Measurements from ENCODE around the gene OPCML. TPM values are rescaled to one million over a fixed set of nuclear protein-coding genes. Genes with fewer than 3 reads are reported as not detected.

OPCML gene
- total RNA-seq, 1 experiment from 2014 or later, result not detected

DNA sequence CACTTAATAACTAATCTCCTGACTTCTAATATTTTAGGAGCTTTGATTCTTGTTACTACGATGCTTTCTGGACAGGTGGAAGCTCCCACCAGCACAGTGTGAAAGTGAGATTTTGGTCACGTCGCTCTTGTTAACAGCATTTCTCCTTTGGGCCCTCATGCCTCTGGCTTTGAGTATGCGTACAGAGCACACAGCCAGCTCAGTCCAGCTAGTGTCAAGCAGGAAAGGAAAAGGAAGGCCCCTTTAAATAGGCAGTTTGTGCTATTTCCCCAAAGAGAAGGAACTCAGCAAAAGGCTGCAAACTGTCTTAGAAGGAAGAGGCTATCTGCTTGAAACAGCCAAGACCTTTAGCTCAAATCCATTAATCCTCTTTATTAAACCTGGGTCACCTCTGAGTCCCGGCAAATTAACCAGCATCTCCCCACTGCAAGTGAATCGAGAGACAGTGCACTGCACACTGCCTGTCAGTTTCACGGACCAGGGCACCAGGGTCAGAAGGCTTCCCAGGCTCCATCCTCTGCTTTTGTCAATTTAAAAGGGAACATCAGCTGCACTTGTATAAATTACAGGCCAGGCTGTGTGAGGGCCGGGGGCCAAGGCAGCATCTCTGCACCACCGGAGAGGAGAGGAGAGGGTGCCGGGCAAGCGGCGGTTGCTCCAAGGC lies 34.7 kb downstream of the OPCML start:
- peaks cover 55% of the 10 kb centered on the region for H3K27me3 ChIP-seq (ENCODE audit: insufficient read depth, low read depth)
- no peaks in the 10 kb centered on the region for H3K79me2 ChIP-seq (ENCODE audit: low read depth)
- BruUV-seq (replicated peaks), result no TSS peak
- no peak for DNase-seq
- H4K20me1 ChIP-seq (ENCODE audit: insufficient read depth), result no peaks in the 10 kb centered on the region
- CTCF ChIA-PET, result no interaction called here
- no peaks in the 10 kb centered on the region for H3K9me2 ChIP-seq (ENCODE audit: insufficient read depth)
- no peak overlapping the region for H2AFZ ChIP-seq
- POLR2A ChIA-PET (ENCODE audit: unreplicated experiment), result no interaction called here
- no peak overlapping the region for H3K4me2 ChIP-seq
- no peaks in the 10 kb centered on the region for H3K9me3 ChIP-seq (ENCODE audit: insufficient read depth, low read depth)
- no peak overlapping the region for H3K4me3 ChIP-seq
- H3F3A ChIP-seq (ENCODE audit: insufficient read depth, low read depth), result no peaks in the 10 kb centered on the region
- no peaks in the 10 kb centered on the region for H3K36me3 ChIP-seq (ENCODE audit: low read depth)
- no peak overlapping the region for H3K27ac ChIP-seq
- TF ChIP-seq, protein P1, sequence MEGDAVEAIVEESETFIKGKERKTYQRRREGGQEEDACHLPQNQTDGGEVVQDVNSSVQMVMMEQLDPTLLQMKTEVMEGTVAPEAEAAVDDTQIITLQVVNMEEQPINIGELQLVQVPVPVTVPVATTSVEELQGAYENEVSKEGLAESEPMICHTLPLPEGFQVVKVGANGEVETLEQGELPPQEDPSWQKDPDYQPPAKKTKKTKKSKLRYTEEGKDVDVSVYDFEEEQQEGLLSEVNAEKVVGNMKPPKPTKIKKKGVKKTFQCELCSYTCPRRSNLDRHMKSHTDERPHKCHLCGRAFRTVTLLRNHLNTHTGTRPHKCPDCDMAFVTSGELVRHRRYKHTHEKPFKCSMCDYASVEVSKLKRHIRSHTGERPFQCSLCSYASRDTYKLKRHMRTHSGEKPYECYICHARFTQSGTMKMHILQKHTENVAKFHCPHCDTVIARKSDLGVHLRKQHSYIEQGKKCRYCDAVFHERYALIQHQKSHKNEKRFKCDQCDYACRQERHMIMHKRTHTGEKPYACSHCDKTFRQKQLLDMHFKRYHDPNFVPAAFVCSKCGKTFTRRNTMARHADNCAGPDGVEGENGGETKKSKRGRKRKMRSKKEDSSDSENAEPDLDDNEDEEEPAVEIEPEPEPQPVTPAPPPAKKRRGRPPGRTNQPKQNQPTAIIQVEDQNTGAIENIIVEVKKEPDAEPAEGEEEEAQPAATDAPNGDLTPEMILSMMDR (conservative IDR thresholded peaks at IDR 0.05), result no peak
- TF ChIP-seq EZH2 (IDR thresholded peaks at IDR 0.05; ENCODE audit: low read depth), result no peak
- intact Hi-C loops (cut with micrococcal nuclease; ENCODE audit: unreplicated experiment), result no loop called here
- H3K4me1 ChIP-seq (replicated peaks; ENCODE audit: insufficient read depth), result no peaks in the 10 kb centered on the region

DNA sequence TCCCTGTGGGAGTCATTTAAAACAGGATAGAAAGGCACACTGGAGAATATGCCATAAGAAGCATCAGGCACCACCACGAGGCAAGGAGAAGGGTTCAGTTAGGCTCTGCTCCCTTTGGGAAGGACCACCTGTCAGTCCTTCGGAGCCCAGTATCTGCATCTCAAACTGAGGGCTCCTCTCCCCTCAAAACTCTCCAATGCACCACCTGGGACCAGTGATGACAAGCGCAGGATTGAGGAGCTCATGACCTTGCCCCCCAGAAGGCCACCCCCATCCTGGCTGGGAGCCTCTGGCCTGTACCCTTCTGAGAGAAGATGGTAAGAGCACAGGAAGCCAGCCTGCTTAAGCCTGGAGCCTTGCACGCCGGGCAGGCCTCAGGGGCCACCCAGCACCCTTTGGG lies 39.4 kb downstream of the OPCML start:
- Histone ChIP-seq H3K27me3 (ENCODE audit: insufficient read depth, low read depth) (peaks cover 15% of the 10 kb centered on the region), H4K20me1 (ENCODE audit: insufficient read depth) (no peaks in the 10 kb centered on the region), H3K4me3 (no peak overlapping the region), H3F3A (ENCODE audit: insufficient read depth, low read depth) (no peaks in the 10 kb centered on the region), H3K27ac (no peak overlapping the region), H3K79me2 (ENCODE audit: low read depth) (no peaks in the 10 kb centered on the region), H3K4me1 (replicated peaks; ENCODE audit: insufficient read depth) (no peaks in the 10 kb centered on the region), H3K4me2 (no peak overlapping the region), H3K9me2 (ENCODE audit: insufficient read depth) (no peaks in the 10 kb centered on the region), H3K36me3 (ENCODE audit: low read depth) (no peaks in the 10 kb centered on the region), H3K9me3 (ENCODE audit: insufficient read depth, low read depth) (no peaks in the 10 kb centered on the region), H2AFZ (no peak overlapping the region)
- no peak for TF ChIP-seq EZH2 (IDR thresholded peaks at IDR 0.05; ENCODE audit: low read depth)
- TF ChIP-seq, protein P1 (conservative IDR thresholded peaks at IDR 0.05), result no peak
- intact Hi-C loops (cut with micrococcal nuclease; ENCODE audit: unreplicated experiment), result no loop called here
- POLR2A ChIA-PET (ENCODE audit: unreplicated experiment), result no interaction called here
- CTCF ChIA-PET, result no interaction called here
- BruUV-seq (replicated peaks), result no TSS peak
- DNase-seq, result no peak

DNA sequence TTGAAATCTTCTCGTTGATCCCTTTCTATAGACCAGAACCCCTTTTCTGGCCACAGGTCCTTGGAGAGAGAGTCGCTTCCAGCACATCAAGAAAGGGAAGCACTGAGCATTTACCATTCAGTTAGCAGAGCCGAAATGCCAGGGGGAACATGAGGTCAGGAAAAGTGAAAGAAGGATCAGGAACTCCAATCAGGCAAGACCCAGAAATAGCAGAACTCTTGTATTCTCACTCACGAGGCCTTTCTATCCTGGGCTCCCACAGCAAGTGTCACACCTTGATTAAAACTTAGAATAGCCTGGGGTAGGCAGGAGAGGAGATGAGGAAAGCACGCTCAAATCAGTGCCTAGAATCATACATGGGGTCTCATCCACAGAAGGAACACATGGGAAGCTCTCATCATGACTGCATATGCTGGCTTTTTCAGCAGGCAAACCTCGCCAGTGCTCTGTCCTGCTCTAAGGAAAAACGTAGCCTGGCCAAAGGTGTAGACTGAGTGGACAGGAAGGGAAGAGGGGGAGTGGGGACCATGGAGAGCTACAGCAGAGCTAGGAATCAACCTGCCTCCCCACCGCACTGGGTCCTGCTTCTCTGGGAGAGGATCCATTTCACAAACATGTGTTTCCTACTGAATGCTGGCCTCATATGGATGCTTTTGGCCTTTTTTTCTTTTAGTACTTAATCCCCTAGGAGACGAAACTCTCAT lies 40.5 kb downstream of the OPCML start:
- CTCF ChIA-PET, result no interaction called here
- BruUV-seq (replicated peaks), result no TSS peak

More for the DNA sequence above, 40.5 kb downstream of the OPCML start:
- Histone ChIP-seq H3K27me3 (ENCODE audit: insufficient read depth, low read depth) (peaks cover 4% of the 10 kb centered on the region), H3K4me2 (no peak overlapping the region), H3K79me2 (ENCODE audit: low read depth) (no peaks in the 10 kb centered on the region), H3K9me3 (ENCODE audit: insufficient read depth, low read depth) (no peaks in the 10 kb centered on the region), H3K36me3 (ENCODE audit: low read depth) (no peaks in the 10 kb centered on the region), H3K4me3 (no peak overlapping the region), H3K27ac (no peak overlapping the region), H3K4me1 (replicated peaks; ENCODE audit: insufficient read depth) (no peaks in the 10 kb centered on the region), H2AFZ (no peak overlapping the region), H4K20me1 (ENCODE audit: insufficient read depth) (no peaks in the 10 kb centered on the region), H3F3A (ENCODE audit: insufficient read depth, low read depth) (no peaks in the 10 kb centered on the region), H3K9me2 (ENCODE audit: insufficient read depth) (no peaks in the 10 kb centered on the region)
- POLR2A ChIA-PET (ENCODE audit: unreplicated experiment), result no interaction called here
- intact Hi-C loops (cut with micrococcal nuclease; ENCODE audit: unreplicated experiment), result no loop called here
- DNase-seq, result no peak
- TF ChIP-seq, protein P1 (conservative IDR thresholded peaks at IDR 0.05), result no peak
- no peak for TF ChIP-seq EZH2 (IDR thresholded peaks at IDR 0.05; ENCODE audit: low read depth)

Data from PC-9 (cell line).